Heart right ventricle (tissue), 16 donors: ENCODE data around the gene ALG2. TPM values are rescaled to one million over a fixed set of nuclear protein-coding genes. Genes with fewer than 3 reads are reported as not detected.

ENCODE experiments used
- ATAC-seq, 8 donors: fragments of 200-7000 bp; cut with Tn5 transposase; one replicate each; pipeline ENCODE4 v1.9.1; 2020; ENCODE audit warnings: mild to moderate bottlenecking in 8 of 8, moderate library complexity in 8 of 8, moderate number of reproducible peaks in 1 of 8
- DNase-seq, 2 donors: peaks; one replicate each; pipeline ENCODE4 v3.0.0-alpha.2; 2020
- H3K27ac ChIP-seq, 10 donors: fragments of 200-600 bp; sonication (generic) in 2 of 10; one replicate each; pipeline versions ENCODE4 v1.5.0 to v1.8.0; 2020 to 2022; ENCODE audit warnings: mild to moderate bottlenecking in 3 of 10
- H3K27me3 ChIP-seq, 7 donors: fragments of 200-600 bp; one replicate each; pipeline ENCODE4 v1.8.0; 2021 to 2022; ENCODE audit warnings: mild to moderate bottlenecking in 2 of 7
- H3K36me3 ChIP-seq, 9 donors: fragments of 200-600 bp; sonication (generic) in 1 of 9; one replicate each; pipeline versions ENCODE4 v1.5.0 to v1.8.0; 2020 to 2022; ENCODE audit warnings: mild to moderate bottlenecking in 2 of 9
- H3K4me1 ChIP-seq, 9 donors: fragments of 200-600 bp; sonication (generic) in 1 of 9; one replicate each; pipeline versions ENCODE4 v1.5.0 to v1.8.0; 2020 to 2022; ENCODE audit warnings: mild to moderate bottlenecking in 4 of 9
- H3K4me3 ChIP-seq, 10 donors: fragments of 200-600 bp; sonication (generic) in 2 of 10; one replicate each; pipeline versions ENCODE4 v1.5.0 to v1.8.0; 2020 to 2022; ENCODE audit warnings: mild to moderate bottlenecking in 7 of 10, moderate library complexity in 2 of 10
- H3K9me3 ChIP-seq, 11 donors: fragments of 200-600 bp in 10 of 11; sonication (generic) in 2 of 11; one replicate each; pipeline versions ENCODE4 v1.5.0 to v1.8.0; 2013 to 2022; ENCODE audit warnings: mild to moderate bottlenecking in 2 of 11, control low read depth in 1 of 11, moderate library complexity in 1 of 11
- CTCF ChIP-seq, 9 donors: fragments of 200-600 bp; sonication (generic) in 2 of 9; IDR thresholded peaks; one replicate each; pipeline versions ENCODE4 v1.5.0 to v1.8.0; 2021 to 2022; ENCODE audit warnings: antibody characterized with exemption in 9 of 9, mild to moderate bottlenecking in 5 of 9, moderate library complexity in 1 of 9
- WGBS, 2 donors: extraction: QIAGEN DNeasy Blood & Tissue Kit; methylation state at CpG; one replicate each; pipeline ENCODE4 v1.1.7; 2013; ENCODE audit warnings: inconsistent platforms in 1 of 2; 5-methylcytosine and 5-hydroxymethylcytosine counted together
- intact Hi-C, 10 donors: fragments of 100-400 bp; cut with DNase I; formaldehyde crosslinking; loops; one replicate each; pipeline versions ENCODE4 v1.11.1 to v1.14.2; 2022
- polyA plus RNA-seq, 2 donors: library from polyadenylated mRNA; stranded (reverse); fragments of 200-250 nt; gene quantifications; one replicate each; pipeline ENCODE4 v1.2.3, GENCODE V29; 2013
- total RNA-seq, 10 donors: library from RNA; stranded (reverse); fragmentation: NEBNext Ultra II Directional in 3 of 10; extraction: Animal tissue kit (Norgen Biotek cat#: 25700) in 3 of 10; gene quantifications; one replicate each; pipeline versions ENCODE4 v1.2.1 to v1.2.4, GENCODE V29; 2021 to 2023
- donor health status: Arrhythmogenic right ventricular cardiomyopathy.
- donor health status: ischemic (EF 13 %, LVEDD 7.1; RV severe dilation, severe dysfunction).
- donor health status: healthy with polysubstance abuse.
- donor health status: DM: no; HTN: yes; CAD: no.
- donor health status: DM: no; HTN: no; CAD: no.
- donor health status: ischemic (EF 25% LVEDD 6.9; RV normal size, moderate dysfunction).
- donor health status: ischemic (EF 25% LVEDD 5.7; RV mildly dilated, moderate dysfunction).
- donor health status: healthy.
- donor health status: DM: yes; HTN: yes; CAD: no.
- donor health status: Ischemic cardiomyopathy.
- donor health status: ischemic (EF 35%, LVEDD 5.7; RV mildly dilated, moderate dysfunction).
- donor health status: nonischemic (EF 11% LVEDD 7.7; RV severe dilation, severe dysfunction).
- donor health status: DM: yes; HTN: yes; CAD: no.
- donor health status: PGD.
- donor health status: ischemic (EF 29% LVEDD 5.4; RV normal size, mild dysfunction).
- donor health status: nonischemic (EF 23%, LVEDD 6.1; RV moderate dilation, normal function).

The ALG2 gene
- total and polyA plus RNA-seq, 12 donors = 10.6 to 27.3 (median 15.0) TPM

- H3K4me1 ChIP-seq = peaks cover 14 to 78% (median 67%) of the 10 kb centered on the region in 9 donors
- intact Hi-C loops = loop anchor here in 3 of 10 donors (5.0 to 10.0 kb wide), 3 partner anchors 40 to 872 kb away; partner anchors contain the start of genes ERP44 (in 1 of the 3), INVS (in 1 of the 3) and NR4A3 (in 1 of the 3)
These were observed 901 bp upstream of the ALG2 start for GRCh38 chr9:99222416-99223270.

GRCh38 chr9:99221266-99221620, 499 bp downstream of the ALG2 start:
- peaks cover 13 to 85% (median 68%) of the 10 kb centered on the region in 9 donors for H3K4me1 ChIP-seq
- intact Hi-C loops = loop anchor here in 3 of 10 donors (5.0 to 10.0 kb wide), 3 partner anchors 39 to 874 kb away; partner anchors contain the start of genes ERP44 (in 1 of the 3), INVS (in 1 of the 3) and NR4A3 (in 1 of the 3)
- no peak for TF ChIP-seq CTCF (IDR thresholded peaks at IDR 0.05)
- H3K36me3 ChIP-seq = peaks cover 0 to 52% (median 12%) of the 10 kb centered on the region in 9 donors
- no peaks in the 10 kb centered on the region for H3K9me3 ChIP-seq
- peak overlapping the region; percentile 65 to 97 (median 88) for H3K4me3 ChIP-seq
- WGBS, 2 donors = 1% methylated on average over 25 of the region's 25 CpGs
- ATAC-seq (no peak), DNase-seq (no peak)
- H3K27me3 ChIP-seq = no peaks in the 10 kb centered on the region
- H3K27ac ChIP-seq = peak overlapping the region; percentile 87 to 96 (median 93)

More at GRCh38 chr9:99222416-99223270, 901 bp upstream of the ALG2 start:
- Histone ChIP-seq H3K27ac (peak overlapping the region; percentile 87 to 96 (median 93)), H3K4me3 (peak overlapping the region; percentile 65 to 97 (median 88)), H3K36me3 (peaks cover 0 to 51% (median 12%) of the 10 kb centered on the region in 9 donors), H3K9me3 (no peaks in the 10 kb centered on the region), H3K27me3 (no peaks in the 10 kb centered on the region)
- no peak for TF ChIP-seq CTCF (IDR thresholded peaks at IDR 0.05)
- WGBS, 2 donors = 7% methylated on average over 30 of the region's 30 CpGs
- DNase-seq = no peak
- peak in 7 of 8 donors; percentile 19 to 59 (median 45) for ATAC-seq

- WGBS, 2 donors = 79 to 83% methylated on average over 4 of the region's 4 CpGs
- Histone ChIP-seq H3K27ac (no peak overlapping the region), H3K4me1 (peaks cover 9 to 76% (median 55%) of the 10 kb centered on the region in 9 donors), H3K27me3 (no peaks in the 10 kb centered on the region), H3K4me3 (peak overlapping the region in 8 of 10 donors; percentile 80 to 97 (median 92)), H3K36me3 (peaks cover 0 to 51% (median 12%) of the 10 kb centered on the region in 9 donors), H3K9me3 (no peaks in the 10 kb centered on the region)
- intact Hi-C loops = loop anchor here in 3 of 10 donors (5.0 to 10.0 kb wide), 3 partner anchors 38 to 875 kb away; partner anchors contain the start of genes ERP44 (in 1 of the 3), INVS (in 1 of the 3) and NR4A3 (in 1 of the 3)
- ATAC-seq (no peak), DNase-seq (no peak)
- TF ChIP-seq CTCF (IDR thresholded peaks at IDR 0.05) = no peak
These were observed 1.7 kb downstream of the ALG2 start for GRCh38 chr9:99220011-99220410.

GRCh38 chr9:99216073-99216472, 5.7 kb downstream of the ALG2 start:
- peaks cover 0 to 2% (median 0%) of the 10 kb centered on the region in 11 donors for H3K9me3 ChIP-seq
- no peaks in the 10 kb centered on the region for H3K27me3 ChIP-seq
- ATAC-seq (no peak), DNase-seq (no peak)
- peaks cover 0 to 46% (median 0%) of the 10 kb centered on the region in 9 donors for H3K36me3 ChIP-seq
- no peak overlapping the region for H3K4me3 ChIP-seq
- H3K27ac ChIP-seq = no peak overlapping the region
- TF ChIP-seq CTCF (IDR thresholded peaks at IDR 0.05) = no peak
- 95 to 97% methylated on average over 1 of the region's 1 CpG for WGBS, 2 donors
- peaks cover 3 to 51% (median 36%) of the 10 kb centered on the region in 9 donors for H3K4me1 ChIP-seq
- intact Hi-C loops = no loop called here
